ENCODE measurements around the gene MROH8. TPM values are rescaled to one million over a fixed set of nuclear protein-coding genes. Genes with fewer than 3 reads are reported as not detected.

The MROH8 gene
- total RNA-seq, 3 donors from 2014 or later: 2.0 to 8.3 (median 2.8) TPM

Other genes with a start within 250 kb of the MROH8 start
- gene SAMHD1, start 227.8 kb downstream of the MROH8 start, total RNA-seq: 100 to 1,000 TPM; 146 to 380 (median 311) TPM
- 10 to 100 TPM in 2 of 3 donors, 1 to 10 TPM in 1; 4.6 to 10.8 (median 10.4) TPM for gene RBL1, start 83.6 kb downstream of the MROH8 start, total RNA-seq
- gene RPN2, start 218 bp downstream of the MROH8 start, total RNA-seq: 100 to 1,000 TPM; 108 to 161 (median 154) TPM
- not detected for gene GHRH, start 82.3 kb upstream of the MROH8 start, total RNA-seq
- gene MANBAL, start 110.1 kb upstream of the MROH8 start, total RNA-seq: 10 to 100 TPM; 31.8 to 42.0 (median 34.7) TPM
- 10 to 100 TPM; 12.8 to 25.6 (median 20.6) TPM for gene SRC, start 166.6 kb upstream of the MROH8 start, total RNA-seq